Uterus (tissue), 4 donors: ENCODE data around the gene ZBTB12. TPM values are rescaled to one million over a fixed set of nuclear protein-coding genes. Genes with fewer than 3 reads are reported as not detected.

Experiments used
- DNase-seq, 2 donors: peaks; one replicate each; pipeline ENCODE4 v3.0.0-alpha.2; 2019 to 2020
- H3K27ac ChIP-seq, 2 donors: fragments of 200-600 bp; sonication (generic); 1 replicate in 1 of 2; 2 replicates in 1 of 2; pipeline ENCODE4 v1.5.1; 2016 to 2018
- H3K27me3 ChIP-seq, 2 donors: fragments of 200-600 bp; sonication (generic); one replicate each; pipeline ENCODE4 v1.5.1; 2018 to 2019; ENCODE audit warnings: control low read depth in 1 of 2
- H3K36me3 ChIP-seq, 2 donors: fragments of 200-600 bp; sonication (generic); one replicate each; pipeline ENCODE4 v1.5.1; 2019; ENCODE audit warnings: control low read depth in 1 of 2
- H3K4me1 ChIP-seq, 2 donors: fragments of 200-600 bp; sonication (generic); one replicate each; pipeline ENCODE4 v1.5.1; 2018 to 2019; ENCODE audit warnings: control low read depth in 1 of 2
- H3K4me3 ChIP-seq, 2 donors: fragments of 200-600 bp; sonication (generic); 1 replicate in 1 of 2; 2 replicates in 1 of 2; pipeline ENCODE4 v1.5.1; 2018 to 2019; ENCODE audit warnings: mild to moderate bottlenecking in 1 of 2
- H3K9me3 ChIP-seq, 2 donors: fragments of 200-600 bp; sonication (generic); one replicate each; pipeline ENCODE4 v1.5.1; 2019; ENCODE audit warnings: control low read depth in 1 of 2
- POLR2A ChIP-seq, 2 donors: fragments of 450-650 bp; IDR thresholded peaks; one replicate each; pipeline ENCODE4 v1.6.1; 2016; ENCODE audit warnings: antibody characterized with exemption in 2 of 2, mild to moderate bottlenecking in 1 of 2, moderate library complexity in 1 of 2
- intact Hi-C: fragments of 100-400 bp; cut with DNase I; formaldehyde crosslinking; loops from one replicate; pipeline ENCODE4 v1.15.1; 2023; ENCODE audit warnings: low total_unique reads
- total RNA-seq, 4 donors: library from RNA; depleted of rRNA in 3 of 4; stranded (reverse); fragments of >200 nt in 3 of 4; gene quantifications; one replicate each; pipeline versions ENCODE4 v1.1.0 to v1.2.4, GENCODE V29; 2014 to 2023
- TF ChIP-seq, protein P1 (sequence below), 4 experiments: fragments of 200-600 bp in 2 of 4; fragments of 450-650 bp in 2 of 4; sonication (generic) in 2 of 4; IDR thresholded peaks; one replicate each; pipeline ENCODE4 v1.5.1; 2016 to 2019; ENCODE audit warnings: antibody characterized with exemption in 4 of 4, mild to moderate bottlenecking in 2 of 4, moderate library complexity in 1 of 4
- donor health status: DM: yes; HTN: yes; CAD: no.

ZBTB12 gene
- total RNA-seq, 4 donors from 2014 or later, result 2.4 to 15.3 (median 11.0) TPM; not detected in 1

GRCh38 chr6:31882344-31882743 is 19.5 kb downstream of the ZBTB12 start:
- no peak overlapping the region for H3K27ac ChIP-seq
- no peaks in the 10 kb centered on the region for H3K4me1 ChIP-seq
- no peaks in the 10 kb centered on the region for H3K27me3 ChIP-seq
- DNase-seq, result no peak
- intact Hi-C loops, result no loop called here
- TF ChIP-seq, protein P1, sequence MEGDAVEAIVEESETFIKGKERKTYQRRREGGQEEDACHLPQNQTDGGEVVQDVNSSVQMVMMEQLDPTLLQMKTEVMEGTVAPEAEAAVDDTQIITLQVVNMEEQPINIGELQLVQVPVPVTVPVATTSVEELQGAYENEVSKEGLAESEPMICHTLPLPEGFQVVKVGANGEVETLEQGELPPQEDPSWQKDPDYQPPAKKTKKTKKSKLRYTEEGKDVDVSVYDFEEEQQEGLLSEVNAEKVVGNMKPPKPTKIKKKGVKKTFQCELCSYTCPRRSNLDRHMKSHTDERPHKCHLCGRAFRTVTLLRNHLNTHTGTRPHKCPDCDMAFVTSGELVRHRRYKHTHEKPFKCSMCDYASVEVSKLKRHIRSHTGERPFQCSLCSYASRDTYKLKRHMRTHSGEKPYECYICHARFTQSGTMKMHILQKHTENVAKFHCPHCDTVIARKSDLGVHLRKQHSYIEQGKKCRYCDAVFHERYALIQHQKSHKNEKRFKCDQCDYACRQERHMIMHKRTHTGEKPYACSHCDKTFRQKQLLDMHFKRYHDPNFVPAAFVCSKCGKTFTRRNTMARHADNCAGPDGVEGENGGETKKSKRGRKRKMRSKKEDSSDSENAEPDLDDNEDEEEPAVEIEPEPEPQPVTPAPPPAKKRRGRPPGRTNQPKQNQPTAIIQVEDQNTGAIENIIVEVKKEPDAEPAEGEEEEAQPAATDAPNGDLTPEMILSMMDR (IDR thresholded peaks at IDR 0.05), result no peak
- TF ChIP-seq POLR2A (IDR thresholded peaks at IDR 0.05), result no peak
- no peaks in the 10 kb centered on the region for H3K9me3 ChIP-seq
- no peaks in the 10 kb centered on the region for H3K36me3 ChIP-seq
- H3K4me3 ChIP-seq, result no peak overlapping the region

DNA sequence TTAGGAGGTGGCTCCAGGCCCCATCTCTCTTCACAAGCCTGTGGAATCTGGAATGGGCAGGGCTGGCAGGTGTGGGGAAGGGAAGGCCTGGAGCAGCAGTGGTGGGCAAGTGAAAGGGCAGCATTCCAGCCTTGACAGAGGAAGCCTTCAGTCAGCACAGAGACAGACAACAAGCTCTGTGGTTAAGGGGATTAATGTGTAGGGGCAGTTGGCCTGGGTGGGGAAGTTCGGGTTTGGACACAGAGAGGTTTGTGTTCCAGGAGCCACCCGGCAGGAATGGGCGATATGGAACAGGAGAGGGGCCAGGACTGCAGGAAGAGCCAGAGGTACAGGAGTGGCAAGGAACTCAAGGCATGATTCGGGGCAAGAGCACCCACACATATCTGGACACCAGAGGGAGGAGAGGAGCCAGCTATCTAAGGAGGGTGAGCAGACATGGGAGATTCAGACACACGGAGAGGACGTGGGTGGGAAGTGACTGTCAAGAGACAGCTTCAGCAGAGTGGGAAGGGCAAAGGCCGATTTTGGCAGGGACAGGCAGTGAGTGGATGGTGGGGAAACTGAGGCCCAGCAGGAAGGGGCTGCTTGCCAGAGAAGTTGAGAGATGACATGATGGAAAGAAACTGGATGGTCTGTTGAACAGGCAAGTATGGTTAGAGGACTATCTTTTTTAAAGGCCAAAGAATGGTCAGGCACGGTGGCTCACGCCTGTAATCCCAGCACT is 20.6 kb downstream of the ZBTB12 start:
- TF ChIP-seq POLR2A (IDR thresholded peaks at IDR 0.05), result no peak
- TF ChIP-seq, protein P1 (IDR thresholded peaks at IDR 0.05), result no peak
- Histone ChIP-seq H3K4me3 (no peak overlapping the region), H3K36me3 (no peaks in the 10 kb centered on the region), H3K27ac (no peak overlapping the region), H3K4me1 (no peaks in the 10 kb centered on the region), H3K9me3 (no peaks in the 10 kb centered on the region), H3K27me3 (no peaks in the 10 kb centered on the region)
- DNase-seq, result no peak
- intact Hi-C loops, result no loop called here

GRCh38 chr6:31880616-31881015 is 21.3 kb downstream of the ZBTB12 start:
- intact Hi-C loops, result no loop called here
- Histone ChIP-seq H3K9me3 (no peaks in the 10 kb centered on the region), H3K27ac (no peak overlapping the region), H3K4me3 (no peak overlapping the region), H3K27me3 (no peaks in the 10 kb centered on the region), H3K4me1 (no peaks in the 10 kb centered on the region), H3K36me3 (no peaks in the 10 kb centered on the region)
- TF ChIP-seq POLR2A (IDR thresholded peaks at IDR 0.05), result no peak
- TF ChIP-seq, protein P1 (IDR thresholded peaks at IDR 0.05), result no peak
- DNase-seq, result no peak

DNA sequence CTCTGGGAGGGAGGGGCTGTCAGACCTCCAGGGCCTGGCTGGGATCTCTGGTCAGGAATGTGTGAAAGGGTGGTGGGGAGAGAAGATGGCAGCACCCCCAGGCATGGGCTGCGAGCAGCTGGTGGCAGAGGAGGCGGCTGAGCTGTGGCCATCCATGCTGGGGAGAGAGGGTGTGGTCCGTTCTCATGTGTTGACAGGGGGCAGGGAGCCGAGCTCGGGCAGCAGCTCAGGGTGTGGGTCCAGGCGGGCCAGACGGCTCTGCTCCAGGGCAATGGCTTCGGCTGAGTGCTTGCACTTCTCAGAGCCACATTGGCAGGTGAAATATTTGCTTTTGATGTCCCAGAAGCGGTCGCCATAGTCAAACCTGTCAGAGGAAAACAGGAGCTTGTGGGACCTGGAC is 22.0 kb downstream of the ZBTB12 start:
- H3K4me3 ChIP-seq, result no peak overlapping the region
- H3K4me1 ChIP-seq, result no peaks in the 10 kb centered on the region
- TF ChIP-seq POLR2A (IDR thresholded peaks at IDR 0.05), result no peak
- TF ChIP-seq, protein P1 (IDR thresholded peaks at IDR 0.05), result no peak
- no peaks in the 10 kb centered on the region for H3K36me3 ChIP-seq
- no peak for DNase-seq
- intact Hi-C loops, result no loop called here
- no peaks in the 10 kb centered on the region for H3K27me3 ChIP-seq
- no peaks in the 10 kb centered on the region for H3K9me3 ChIP-seq
- H3K27ac ChIP-seq, result no peak overlapping the region

- H3K27me3 ChIP-seq, result no peaks in the 10 kb centered on the region
- DNase-seq, result no peak
- no peaks in the 10 kb centered on the region for H3K4me1 ChIP-seq
- intact Hi-C loops, result no loop called here
- no peaks in the 10 kb centered on the region for H3K36me3 ChIP-seq
- no peaks in the 10 kb centered on the region for H3K9me3 ChIP-seq
- TF ChIP-seq POLR2A (IDR thresholded peaks at IDR 0.05), result no peak
- TF ChIP-seq, protein P1 (IDR thresholded peaks at IDR 0.05), result no peak
- no peak overlapping the region for H3K27ac ChIP-seq
- H3K4me3 ChIP-seq, result no peak overlapping the region
Observed at GRCh38 chr6:31879143-31879542, 22.7 kb downstream of the ZBTB12 start.
